ENCODE data around the gene AIFM3. TPM values are rescaled to one million over a fixed set of nuclear protein-coding genes. Genes with fewer than 3 reads are reported as not detected.
"Not testable (repeated sequence)": the region's sequence is repeated elsewhere in the genome, so short reads cannot be mapped to it uniquely, and the experiment has no call there.

The AIFM3 gene
- total RNA-seq, 1 donor from 2014 or later = 0.67 TPM

- ATAC-seq (ENCODE audit: poor library complexity) (no peak), DNase-seq (no peak)
- intact Hi-C loops (cut with DNase I) = no loop called here
Measured at GRCh38 chr22:20995329-20996030, 28.4 kb downstream of the AIFM3 start.

GRCh38 chr22:20996031-20996410 lies 29.0 kb downstream of the AIFM3 start:
- DNase-seq = no peak
- intact Hi-C loops (cut with DNase I) = no loop called here
- no peak for ATAC-seq (ENCODE audit: poor library complexity)

GRCh38 chr22:20996598-20997535 lies 29.8 kb downstream of the AIFM3 start:
- ATAC-seq (ENCODE audit: poor library complexity) (no peak), DNase-seq (no peak)
- intact Hi-C loops (cut with DNase I) = no loop called here

- intact Hi-C loops (cut with DNase I) = no loop called here
- no peak for ATAC-seq (ENCODE audit: poor library complexity)
- DNase-seq = no peak
Measured at GRCh38 chr22:20997536-20998257, 30.6 kb downstream of the AIFM3 start.

GRCh38 chr22:20998411-20999336 lies 31.6 kb downstream of the AIFM3 start:
- DNase-seq = no peak
- intact Hi-C loops (cut with DNase I) = no loop called here
- no peak for ATAC-seq (ENCODE audit: poor library complexity)

- intact Hi-C loops (cut with DNase I) = no loop called here
- DNase-seq (no peak), ATAC-seq (ENCODE audit: poor library complexity) (no peak)
Measured at GRCh38 chr22:20999350-21000206, 32.5 kb downstream of the AIFM3 start.

- DNase-seq = no peak
- intact Hi-C loops (cut with DNase I) = no loop called here
Measured at GRCh38 chr22:21000207-21000986, 33.3 kb downstream of the AIFM3 start.

GRCh38 chr22:21000987-21001600 lies 34.0 kb downstream of the AIFM3 start:
- ATAC-seq (ENCODE audit: poor library complexity) = peak; percentile 3
- no peak for DNase-seq
- intact Hi-C loops (cut with DNase I) = no loop called here

More at GRCh38 chr22:21000207-21000986, 33.3 kb downstream of the AIFM3 start:
- no peak for ATAC-seq (ENCODE audit: poor library complexity)

GRCh38 chr22:21001601-21002325 lies 34.7 kb downstream of the AIFM3 start, which contains the start of gene THAP7:
Gene THAP7 (minus strand): TSS chr22:21002118. CDS start chr22:21001911, 207 bp downstream.
- ATAC-seq (ENCODE audit: poor library complexity) (peak; percentile 97), DNase-seq (peak; percentile 99)
- intact Hi-C loops (cut with DNase I) = no loop called here

GRCh38 chr22:21003782-21004181 lies 36.7 kb downstream of the AIFM3 start:
- intact Hi-C loops (cut with DNase I) = no loop called here
- ATAC-seq (ENCODE audit: poor library complexity) (no peak), DNase-seq (no peak)

- intact Hi-C loops (cut with DNase I); ATAC-seq (ENCODE audit: poor library complexity); DNase-seq: not testable (repeated sequence)
Measured at GRCh38 chr22:21009208-21009607, 42.2 kb downstream of the AIFM3 start.

- intact Hi-C loops (cut with DNase I) = no loop called here
- no peak for ATAC-seq (ENCODE audit: poor library complexity)
- no peak for DNase-seq
Measured at GRCh38 chr22:21009638-21010425, 42.8 kb downstream of the AIFM3 start.

- DNase-seq (no peak), ATAC-seq (ENCODE audit: poor library complexity) (no peak)
- intact Hi-C loops (cut with DNase I) = no loop called here
Measured at GRCh38 chr22:21010426-21011113, 43.5 kb downstream of the AIFM3 start.

Data from Right ventricle myocardium superior (tissue), 1 donor.